SW 1271 (cell line): ENCODE measurements around the gene CDH4.
A peak's percentile ranks its signal among the peaks of the same experiment; 100 is the strongest.

Experiments
- DNase-seq, 2 experiments: peaks; one replicate each; lab custom pipeline; 2025; lab: John Stamatoyannopoulos, UW

Gene CDH4

GRCh38 chr20:61582196-61582923 lies 330.3 kb downstream of the CDH4 start:
- no peak for DNase-seq

GRCh38 chr20:61583356-61583755 lies 331.3 kb downstream of the CDH4 start:
- no peak for DNase-seq

GRCh38 chr20:61584851-61585250 lies 332.8 kb downstream of the CDH4 start:
- no peak for DNase-seq

GRCh38 chr20:61585764-61586163 lies 333.7 kb downstream of the CDH4 start:
- no peak for DNase-seq

- no peak for DNase-seq
Observed at GRCh38 chr20:61587036-61587435, 335.0 kb downstream of the CDH4 start.

- no peak for DNase-seq
Observed at GRCh38 chr20:61587681-61588289, 335.7 kb downstream of the CDH4 start.

GRCh38 chr20:61588411-61589385 lies 336.6 kb downstream of the CDH4 start:
- peak; percentile 24 to 34 for DNase-seq

- no peak for DNase-seq
Observed at GRCh38 chr20:61590236-61590635, 338.2 kb downstream of the CDH4 start.

GRCh38 chr20:61593516-61593915 lies 341.5 kb downstream of the CDH4 start:
- DNase-seq: no peak

GRCh38 chr20:61594198-61594597 lies 342.1 kb downstream of the CDH4 start:
- DNase-seq: no peak

GRCh38 chr20:61595216-61595615 lies 343.2 kb downstream of the CDH4 start:
- DNase-seq: no peak

- DNase-seq: no peak
Observed at GRCh38 chr20:61596687-61597330, 344.7 kb downstream of the CDH4 start.

- DNase-seq: no peak
Observed at GRCh38 chr20:61597996-61598395, 345.9 kb downstream of the CDH4 start.

GRCh38 chr20:61598586-61598985 lies 346.5 kb downstream of the CDH4 start:
- DNase-seq: no peak

GRCh38 chr20:61599061-61599531 lies 347.0 kb downstream of the CDH4 start:
- no peak for DNase-seq

GRCh38 chr20:61599541-61599992 lies 347.5 kb downstream of the CDH4 start:
- DNase-seq: no peak

- no peak for DNase-seq
Observed at GRCh38 chr20:61600016-61600415, 348.0 kb downstream of the CDH4 start.

GRCh38 chr20:61601361-61601760 lies 349.3 kb downstream of the CDH4 start:
- DNase-seq: no peak

GRCh38 chr20:61601853-61602252 lies 349.8 kb downstream of the CDH4 start:
- no peak for DNase-seq

GRCh38 chr20:61603715-61604114 lies 351.7 kb downstream of the CDH4 start:
- no peak for DNase-seq

GRCh38 chr20:61604549-61604948 lies 352.5 kb downstream of the CDH4 start:
- DNase-seq: no peak

- no peak for DNase-seq
Observed at GRCh38 chr20:61605283-61605682, 353.2 kb downstream of the CDH4 start.
